ENCODE results near the gene SHROOM2.

DNA sequence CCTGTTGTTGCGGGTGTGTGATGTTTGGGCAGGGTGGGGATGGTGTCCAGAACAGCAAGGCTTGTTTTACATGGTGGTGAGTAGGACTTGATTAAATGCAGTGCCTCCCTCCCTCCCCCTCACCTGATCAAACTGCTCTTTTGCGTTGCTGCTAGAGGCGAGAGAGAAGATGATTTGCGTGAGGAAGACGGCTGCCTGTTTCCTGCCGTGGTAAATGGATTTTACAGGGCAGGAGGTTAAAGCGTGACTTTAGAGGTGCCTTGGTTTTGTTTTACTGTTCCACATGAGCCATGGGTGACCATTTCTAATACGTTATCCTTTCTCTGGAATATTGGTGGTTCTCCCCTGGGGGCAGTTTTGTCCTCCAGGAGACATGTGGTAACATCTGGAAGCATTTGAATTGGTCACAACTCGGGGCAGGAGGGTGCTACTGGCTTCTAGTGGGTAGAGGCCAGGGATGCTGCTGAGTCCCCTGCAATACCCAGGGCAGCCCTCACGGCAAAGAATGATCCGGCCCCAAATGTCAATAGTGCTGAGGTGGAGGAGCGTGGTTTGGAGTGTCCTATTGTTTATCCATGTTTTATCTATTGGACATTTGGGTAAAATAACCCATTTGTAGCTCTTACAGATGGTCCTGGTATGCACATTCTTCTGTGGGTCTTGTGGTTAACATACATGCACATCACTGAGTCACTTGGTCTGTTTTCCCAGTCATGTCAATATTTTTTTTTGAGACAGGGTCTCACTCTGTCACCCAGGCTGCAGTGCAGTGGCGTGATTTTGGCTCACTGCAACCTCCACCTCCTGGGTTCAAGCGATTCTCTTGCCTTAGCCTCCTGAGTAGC, 73.7 kb downstream of the SHROOM2 start:
- TF ChIP-seq CTCF (IDR thresholded peaks at IDR 0.05 in 8 of 11, conservative IDR thresholded peaks at IDR 0.05 in 3 of 11) (no peak), POLR2A (IDR thresholded peaks at IDR 0.05) (no peak)
